Naive thymus-derived CD4-positive, alpha-beta T cell (primary cell): Measurements from ENCODE around the gene ITGA11. TPM values are rescaled to one million over a fixed set of nuclear protein-coding genes. Genes with fewer than 3 reads are reported as not detected.

Experiments
- ATAC-seq: fragments of 150-1000 bp; cut with Tn5 transposase; 2 replicates; pipeline ENCODE4 v1.10.0; 2021; ENCODE audit warnings: mild to moderate bottlenecking, moderate library complexity
- CTCF ChIA-PET: fragments of 350-600 bp; sonication (Branson Sonifier 250); formaldehyde crosslinking; loops from one replicate; lab custom pipeline; 2021; ENCODE audit warnings: antibody characterized with exemption; lab: Charles Lee
- POLR2A ChIA-PET: fragments of 350-600 bp; sonication (Branson Sonifier 250); formaldehyde crosslinking; loops from one replicate; lab custom pipeline; 2021; ENCODE audit warnings: antibody characterized with exemption, inconsistent platforms; lab: Charles Lee
- DNase-seq, 9 donors: peaks; one replicate each; pipeline versions ENCODE4 v3.0.0 to v3.0.0-alpha.2; 2020 to 2022; ENCODE audit warnings: mixed read lengths in 1 of 9
- H3K27ac ChIP-seq: one replicate; pipeline ENCODE4 v1.7.0; 2013; ENCODE audit warnings: mild to moderate bottlenecking, low read depth, low read length, moderate library complexity
- H3K27me3 ChIP-seq, 2 donors: one replicate each; pipeline ENCODE4 v1.7.0; 2013; ENCODE audit warnings: low read length in 2 of 2, mild to moderate bottlenecking in 2 of 2, moderate library complexity in 2 of 2; ENCODE audit not compliant: control insufficient read depth in 2 of 2, insufficient read depth in 2 of 2
- H3K36me3 ChIP-seq, 3 experiments: 1 replicate in 2 of 3; 2 replicates in 1 of 3; pipeline ENCODE4 v1.7.0; 2013; ENCODE audit warnings: low read length in 3 of 3, mild to moderate bottlenecking in 3 of 3, moderate library complexity in 1 of 3; ENCODE audit not compliant: insufficient read depth in 3 of 3, control insufficient read depth in 2 of 3
- H3K4me1 ChIP-seq, 2 donors: one replicate each; pipeline ENCODE4 v1.7.0; 2013; ENCODE audit warnings: low read length in 2 of 2, mild to moderate bottlenecking in 2 of 2, moderate library complexity in 1 of 2; ENCODE audit not compliant: control insufficient read depth in 2 of 2, insufficient read depth in 2 of 2
- H3K4me3 ChIP-seq: 2 replicates; pipeline ENCODE4 v1.7.0; 2013; ENCODE audit warnings: mild to moderate bottlenecking, low read length
- H3K9me3 ChIP-seq, 3 experiments: 1 replicate in 2 of 3; 2 replicates in 1 of 3; pipeline ENCODE4 v1.7.0; 2013; ENCODE audit warnings: low read length in 3 of 3; ENCODE audit not compliant: control insufficient read depth in 2 of 3
- H3K27ac Mint-ChIP-seq, 9 donors: one replicate each; pipeline ENCODE4 v1.8.0; 2020 to 2022; ENCODE audit warnings: mixed read lengths in 9 of 9, mild to moderate bottlenecking in 8 of 9, moderate library complexity in 5 of 9, inconsistent platforms in 2 of 9
- H3K27me3 Mint-ChIP-seq, 5 donors: one replicate each; pipeline ENCODE4 v1.8.0; 2021 to 2022; ENCODE audit warnings: mixed read lengths in 5 of 5, mild to moderate bottlenecking in 1 of 5
- H3K36me3 Mint-ChIP-seq, 5 donors: one replicate each; pipeline ENCODE4 v1.8.0; 2020 to 2022; ENCODE audit warnings: mixed read lengths in 5 of 5, mild to moderate bottlenecking in 3 of 5, inconsistent platforms in 1 of 5
- H3K4me1 Mint-ChIP-seq, 7 donors: one replicate each; pipeline ENCODE4 v1.8.0; 2020 to 2022; ENCODE audit warnings: mixed read lengths in 7 of 7, mild to moderate bottlenecking in 3 of 7, inconsistent platforms in 1 of 7
- H3K4me3 Mint-ChIP-seq, 10 donors: one replicate each; pipeline ENCODE4 v1.8.0; 2020 to 2022; ENCODE audit warnings: mild to moderate bottlenecking in 10 of 10, mixed read lengths in 10 of 10, moderate library complexity in 6 of 10, inconsistent platforms in 2 of 10
- H3K9me3 Mint-ChIP-seq, 11 donors: one replicate each; pipeline ENCODE4 v1.8.0; 2020 to 2022; ENCODE audit warnings: mixed read lengths in 11 of 11, mild to moderate bottlenecking in 4 of 11, inconsistent platforms in 1 of 11, moderate library complexity in 1 of 11
- intact Hi-C, 2 donors: fragments of 100-400 bp; cut with micrococcal nuclease; formaldehyde crosslinking; loops; one replicate each; pipeline ENCODE4 v1.15.1; 2023
- polyA plus RNA-seq, 2 donors: library from polyadenylated mRNA; unstranded; fragments of 300-500 nt; fragmentation: Illumina TruSeq; gene quantifications; one replicate each; pipeline ENCODE4 v1.2.3, GENCODE V29; 2021
- total RNA-seq, 6 experiments: library from RNA in 5 of 6; stranded (reverse) in 5 of 6; gene quantifications; 1 replicate in 5 of 6; 2 replicates in 1 of 6; pipeline ENCODE4 v1.2.3 and lab custom pipeline; 2021 to 2026

The ITGA11 gene
- total and polyA plus RNA-seq, 7 experiments from 2014 or later: 0.02 to 1.1 (median 0.08) TPM; not detected in 2

DNA sequence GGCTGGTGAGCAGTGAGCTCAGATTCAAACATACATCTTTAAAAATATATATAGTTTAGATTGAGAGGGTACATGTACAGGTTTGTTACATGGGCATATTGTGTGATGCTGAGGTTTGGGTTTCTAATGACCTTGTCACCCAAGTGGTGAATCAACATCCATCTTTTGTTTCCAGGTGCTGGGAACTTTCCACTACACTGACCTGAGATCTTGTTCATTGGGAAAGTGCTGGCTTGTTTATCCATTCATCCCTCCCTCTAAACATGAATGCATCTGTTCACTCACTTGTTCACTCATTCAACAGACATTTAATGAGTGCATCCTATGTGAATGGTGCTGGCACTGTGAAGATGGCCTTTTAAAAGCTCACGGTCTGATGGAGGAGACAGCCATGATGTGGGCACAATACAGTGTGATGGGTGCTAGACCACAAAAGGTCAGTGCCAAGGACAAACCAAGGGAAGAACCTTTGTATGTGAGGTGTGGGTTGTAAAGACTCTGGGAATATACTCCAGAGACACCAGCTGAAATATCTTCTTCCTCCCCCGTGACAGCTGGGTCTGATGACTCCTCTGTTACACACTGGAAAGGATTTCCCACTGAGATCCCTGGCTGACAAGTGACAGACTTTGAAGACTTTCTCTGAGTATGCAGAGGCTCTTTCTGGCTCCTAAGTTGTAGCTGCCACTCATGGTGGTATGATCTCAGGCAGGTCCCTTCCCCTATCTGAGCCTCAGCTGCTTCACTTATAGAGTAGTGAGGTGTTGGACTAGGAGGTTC is 16.2 kb upstream of the ITGA11 start:
- H3K4me1 ChIP-seq: no peaks in the 10 kb centered on the region
- ATAC-seq (no peak), DNase-seq (no peak)
- Mint-ChIP-seq H3K27ac (no peak overlapping the region), H3K9me3 (peaks cover 0 to 9% (median 0%) of the 10 kb centered on the region in 11 donors), H3K4me3 (no peak overlapping the region), H3K27me3 (peaks cover 55 to 76% (median 68%) of the 10 kb centered on the region in 5 donors), H3K36me3 (no peaks in the 10 kb centered on the region), H3K4me1 (no peaks in the 10 kb centered on the region)
- H3K27me3 ChIP-seq: peaks cover 0 to 8% of the 10 kb centered on the region in 2 donors
- H3K4me3 ChIP-seq: no peak overlapping the region
- POLR2A ChIA-PET: no interaction called here
- intact Hi-C loops: no loop called here
- CTCF ChIA-PET: no interaction called here
- H3K9me3 ChIP-seq: no peaks in the 10 kb centered on the region
- no peaks in the 10 kb centered on the region for H3K36me3 ChIP-seq
- no peak overlapping the region for H3K27ac ChIP-seq

GRCh38 chr15:68447209-68447608 is 15.2 kb upstream of the ITGA11 start:
- H3K9me3 ChIP-seq: no peaks in the 10 kb centered on the region
- H3K27ac ChIP-seq: no peak overlapping the region
- DNase-seq: no peak
- no peaks in the 10 kb centered on the region for H3K4me1 ChIP-seq
- POLR2A ChIA-PET: no interaction called here
- peaks cover 0 to 8% of the 10 kb centered on the region in 2 donors for H3K27me3 ChIP-seq
- intact Hi-C loops: no loop called here
- Mint-ChIP-seq H3K4me3 (no peak overlapping the region), H3K9me3 (peaks cover 0 to 9% (median 0%) of the 10 kb centered on the region in 11 donors), H3K27ac (no peak overlapping the region), H3K4me1 (no peaks in the 10 kb centered on the region), H3K27me3 (peaks cover 51 to 69% (median 61%) of the 10 kb centered on the region in 5 donors), H3K36me3 (no peaks in the 10 kb centered on the region)
- no peaks in the 10 kb centered on the region for H3K36me3 ChIP-seq
- no peak for ATAC-seq
- H3K4me3 ChIP-seq: no peak overlapping the region
- CTCF ChIA-PET: no interaction called here

GRCh38 chr15:68445351-68445750 is 13.4 kb upstream of the ITGA11 start:
- H3K4me3 Mint-ChIP-seq: no peak overlapping the region
- H3K36me3 ChIP-seq: no peaks in the 10 kb centered on the region
- H3K27me3 ChIP-seq: peaks cover 0 to 3% of the 10 kb centered on the region in 2 donors
- ATAC-seq: no peak
- intact Hi-C loops: no loop called here
- no peak overlapping the region for H3K27ac Mint-ChIP-seq
- peaks cover 48 to 64% (median 51%) of the 10 kb centered on the region in 5 donors for H3K27me3 Mint-ChIP-seq
- POLR2A ChIA-PET: no interaction called here
- no peak overlapping the region for H3K27ac ChIP-seq
- H3K4me1 ChIP-seq: no peaks in the 10 kb centered on the region
- CTCF ChIA-PET: no interaction called here
- H3K36me3 Mint-ChIP-seq: no peaks in the 10 kb centered on the region
- H3K9me3 ChIP-seq: no peaks in the 10 kb centered on the region
- H3K4me1 Mint-ChIP-seq: no peaks in the 10 kb centered on the region
- H3K9me3 Mint-ChIP-seq: peaks cover 0 to 2% (median 0%) of the 10 kb centered on the region in 11 donors
- no peak overlapping the region for H3K4me3 ChIP-seq
- DNase-seq: no peak

- Mint-ChIP-seq H3K4me1 (no peaks in the 10 kb centered on the region), H3K4me3 (no peak overlapping the region)
- CTCF ChIA-PET: interaction anchor here (0.6 kb wide), 1 partner anchor 157 kb away, joined by 5 read pairs; no protein-coding TSS in a partner anchor
These were observed 12.4 kb upstream of the ITGA11 start for GRCh38 chr15:68444336-68444735.

DNA sequence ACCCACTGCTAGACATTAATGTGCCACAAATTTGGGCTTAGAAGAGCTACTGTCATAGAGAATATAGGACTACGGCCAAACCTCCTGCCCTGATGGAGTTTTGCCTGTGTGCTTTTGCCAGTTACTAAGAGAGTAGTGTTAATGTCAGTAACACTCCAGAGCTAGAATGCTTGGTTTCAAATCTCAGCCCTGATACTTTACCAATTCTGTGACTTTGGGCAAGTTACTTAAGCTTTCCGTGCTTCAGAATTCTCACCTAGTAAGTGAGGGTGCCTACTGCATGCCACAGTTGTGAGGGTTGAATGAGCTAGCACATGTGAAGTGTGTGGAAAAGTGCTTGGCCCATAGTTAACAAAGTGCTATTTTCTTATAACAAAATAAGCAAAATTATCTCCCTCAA is 10.9 kb upstream of the ITGA11 start:
- Histone ChIP-seq H3K27me3 (no peaks in the 10 kb centered on the region), H3K9me3 (no peaks in the 10 kb centered on the region), H3K36me3 (no peaks in the 10 kb centered on the region), H3K4me3 (no peak overlapping the region), H3K4me1 (no peaks in the 10 kb centered on the region), H3K27ac (no peak overlapping the region)
- DNase-seq: no peak
- Mint-ChIP-seq H3K4me3 (no peak overlapping the region), H3K4me1 (no peaks in the 10 kb centered on the region), H3K27me3 (peaks cover 51 to 73% (median 62%) of the 10 kb centered on the region in 5 donors), H3K9me3 (peaks cover 0 to 1% (median 0%) of the 10 kb centered on the region in 11 donors), H3K27ac (no peak overlapping the region), H3K36me3 (no peaks in the 10 kb centered on the region)
- ATAC-seq: no peak
- POLR2A ChIA-PET: no interaction called here
- CTCF ChIA-PET: no interaction called here
- intact Hi-C loops: no loop called here

More at GRCh38 chr15:68444336-68444735, 12.4 kb upstream of the ITGA11 start:
- Mint-ChIP-seq H3K27ac (no peak overlapping the region), H3K36me3 (no peaks in the 10 kb centered on the region), H3K27me3 (peaks cover 52 to 68% (median 57%) of the 10 kb centered on the region in 5 donors), H3K9me3 (no peaks in the 10 kb centered on the region)
- Histone ChIP-seq H3K9me3 (no peaks in the 10 kb centered on the region), H3K4me1 (no peaks in the 10 kb centered on the region), H3K27me3 (no peaks in the 10 kb centered on the region), H3K36me3 (no peaks in the 10 kb centered on the region), H3K4me3 (no peak overlapping the region), H3K27ac (no peak overlapping the region)
- no peak for DNase-seq
- POLR2A ChIA-PET: no interaction called here
- no peak for ATAC-seq
- intact Hi-C loops: no loop called here

DNA sequence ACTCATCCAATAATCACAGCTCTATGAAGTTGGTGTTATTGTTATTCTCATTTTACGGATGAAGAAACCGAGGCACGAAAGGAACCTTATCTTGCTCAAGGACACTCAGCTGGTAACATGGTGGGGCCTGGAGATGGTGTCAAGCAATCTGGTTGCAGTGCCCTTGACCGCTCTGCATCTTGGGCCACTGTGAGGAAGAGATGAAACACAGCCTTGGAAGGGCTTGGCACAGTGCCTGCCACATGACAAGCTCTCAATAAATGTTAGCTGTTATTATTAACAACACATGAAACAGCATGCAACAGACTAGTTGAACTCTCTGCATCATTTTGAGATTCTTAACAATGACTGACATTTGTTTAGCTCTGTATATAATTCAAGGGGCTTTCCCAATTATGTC is 10.1 kb upstream of the ITGA11 start:
- ATAC-seq (no peak), DNase-seq (no peak)
- Histone ChIP-seq H3K27ac (no peak overlapping the region), H3K36me3 (no peaks in the 10 kb centered on the region), H3K4me1 (no peaks in the 10 kb centered on the region), H3K4me3 (no peak overlapping the region), H3K27me3 (no peaks in the 10 kb centered on the region), H3K9me3 (no peaks in the 10 kb centered on the region)
- Mint-ChIP-seq H3K9me3 (peaks cover 0 to 1% (median 0%) of the 10 kb centered on the region in 11 donors), H3K27ac (no peak overlapping the region), H3K36me3 (no peaks in the 10 kb centered on the region), H3K4me3 (no peak overlapping the region), H3K27me3 (peaks cover 54 to 77% (median 64%) of the 10 kb centered on the region in 5 donors), H3K4me1 (no peaks in the 10 kb centered on the region)
- intact Hi-C loops: no loop called here
- ChIA-PET CTCF (no interaction called here), POLR2A (no interaction called here)
